SIG-M5 (cell line): ENCODE data around the gene OR11H7.
"Not testable (repeated sequence)": the region's sequence is repeated elsewhere in the genome, so short reads cannot be mapped to it uniquely, and the experiment has no call there.

ENCODE experiments used
- DNase-seq: peaks from one replicate; lab custom pipeline; 2025; lab: John Stamatoyannopoulos, UW

The OR11H7 gene

DNA sequence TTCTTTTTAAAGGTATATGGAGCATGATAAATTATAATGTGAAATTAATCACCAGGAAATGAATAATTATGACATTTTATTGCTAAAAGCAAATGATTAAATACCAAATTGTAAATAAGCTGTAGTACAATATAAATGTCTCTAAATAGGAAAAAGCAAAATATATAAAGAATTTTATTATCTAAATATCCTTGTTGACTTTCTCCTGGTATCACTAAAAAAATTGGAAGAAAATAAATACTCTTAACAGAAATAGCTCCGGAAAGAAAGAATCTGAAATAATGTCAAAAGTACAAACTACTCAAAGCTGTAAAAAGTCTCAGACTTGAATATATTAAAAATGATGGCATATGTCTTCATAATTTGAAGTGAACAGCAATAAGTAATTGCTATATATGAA, at the start of gene OR11H7:
TSS of gene OR11H7 (plus strand) at position 301 of the 400 bp plus-strand sequence.
- no peak for DNase-seq

GRCh38 chr14:20179218-20179617, 49.6 kb upstream of the OR11H7 start:
- DNase-seq, result no peak

- no peak for DNase-seq
Measured at GRCh38 chr14:20179880-20180279, 48.9 kb upstream of the OR11H7 start.

- no peak for DNase-seq
Measured at GRCh38 chr14:20180486-20180885, 48.3 kb upstream of the OR11H7 start.

DNA sequence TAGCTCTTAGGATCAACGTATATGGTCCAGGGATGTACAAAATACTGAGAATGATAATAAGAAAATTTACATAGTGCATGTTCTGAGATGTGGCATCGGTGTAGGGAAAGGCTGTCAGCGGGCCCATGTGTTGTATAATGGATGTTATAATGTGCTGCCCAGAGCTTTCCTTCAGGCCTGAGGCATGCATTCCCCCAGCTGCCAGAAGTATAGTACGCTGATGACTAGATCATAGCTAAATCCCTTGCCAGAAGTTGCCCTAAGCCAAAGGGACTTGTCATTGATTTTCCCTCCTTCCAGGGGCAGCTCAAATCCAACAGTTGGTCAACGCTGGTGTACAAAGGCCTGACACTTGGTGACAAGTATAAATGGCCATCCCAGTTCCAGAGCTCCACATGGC, 44.6 kb upstream of the OR11H7 start:
- no peak for DNase-seq

DNA sequence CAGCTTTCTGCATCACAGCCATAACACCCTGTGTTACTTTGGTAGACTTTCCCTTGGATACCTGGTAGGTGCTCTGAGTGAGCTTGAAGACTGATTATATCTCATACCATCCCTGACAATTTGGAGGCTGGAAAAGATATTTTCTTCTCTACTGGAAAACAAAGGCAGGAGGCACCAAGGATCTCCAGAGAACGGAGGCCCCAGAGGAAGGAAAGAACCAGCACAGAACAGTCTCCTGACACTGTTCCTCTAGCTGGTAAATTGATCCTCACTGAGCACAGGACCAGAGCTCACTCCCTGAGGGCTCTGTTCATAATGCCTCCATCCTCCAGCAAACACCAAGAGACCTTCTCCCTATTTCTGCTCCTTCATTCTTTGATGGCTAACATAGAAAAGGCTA, 38.2 kb upstream of the OR11H7 start, which contains the start of gene OR11G2:
TSS of gene OR11G2 (plus strand) at position 301 of the 400 bp plus-strand sequence. CDS start 6,542 bp downstream, outside the sequence.
- no peak for DNase-seq

DNA sequence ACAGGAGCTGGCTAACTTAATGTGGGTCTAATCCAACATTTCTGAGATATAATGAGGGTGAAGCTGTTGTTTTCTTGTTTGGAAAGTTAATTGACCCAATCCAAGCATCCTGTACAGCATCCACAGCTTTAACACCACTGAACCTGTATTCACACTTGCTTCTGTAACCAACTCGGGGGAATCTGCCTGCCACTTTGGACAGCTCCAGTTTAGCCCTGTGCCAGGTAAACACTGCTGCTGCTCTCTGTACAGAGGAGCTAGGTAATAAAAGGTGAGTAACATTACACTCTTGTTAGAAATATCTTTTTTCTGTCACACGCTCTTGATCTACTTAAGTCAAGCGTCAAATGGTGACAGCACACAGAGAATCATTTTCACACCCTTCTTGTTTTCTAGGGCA, 37.4 kb upstream of the OR11H7 start:
- no peak for DNase-seq

GRCh38 chr14:20194101-20194500, 34.7 kb upstream of the OR11H7 start:
- DNase-seq, result no peak

DNA sequence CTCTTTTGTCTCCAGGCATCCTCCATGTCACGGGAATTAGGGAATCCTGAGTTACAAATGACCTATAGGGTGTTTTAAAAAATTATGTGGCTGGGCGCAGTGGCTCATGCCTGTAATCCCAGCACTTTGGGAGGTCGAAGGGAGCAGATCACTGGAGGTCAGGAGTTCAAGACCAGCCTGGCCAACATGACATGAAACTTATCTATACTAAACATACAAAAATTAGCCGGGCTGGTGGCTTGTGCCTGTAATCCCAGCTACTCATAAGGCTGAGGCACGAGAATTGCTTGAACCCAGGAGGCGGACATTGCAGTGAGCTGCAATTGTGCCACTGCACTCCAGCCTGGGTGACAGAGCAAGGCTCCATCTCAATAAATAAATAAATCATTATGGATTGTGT, 33.6 kb upstream of the OR11H7 start:
- not testable (repeated sequence) for DNase-seq

DNA sequence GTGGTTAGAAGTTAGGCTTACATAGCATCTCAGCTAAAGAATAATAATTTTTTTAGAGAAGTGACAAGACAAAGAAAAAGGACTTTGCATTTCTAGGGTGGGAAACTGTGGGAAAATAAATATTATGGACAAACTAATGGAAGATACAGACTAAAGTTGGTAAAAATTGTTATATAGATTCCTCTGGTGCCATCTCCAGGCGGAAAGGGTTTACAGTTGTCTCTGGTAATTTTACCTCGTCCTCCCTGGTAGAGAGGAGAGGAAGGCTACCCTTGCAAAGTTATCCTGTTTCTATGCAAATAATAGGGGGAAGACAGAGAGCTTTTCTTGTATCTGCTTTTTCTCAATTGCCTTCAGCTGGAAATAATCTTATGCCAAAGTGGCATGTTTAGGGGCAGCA, 32.9 kb upstream of the OR11H7 start:
- DNase-seq, result no peak

GRCh38 chr14:20197459-20197858, 31.3 kb upstream of the OR11H7 start:
- no peak for DNase-seq

GRCh38 chr14:20198991-20199390, 29.8 kb upstream of the OR11H7 start:
- no peak for DNase-seq

- DNase-seq, result no peak
Measured at GRCh38 chr14:20204721-20205120, 24.1 kb upstream of the OR11H7 start.

- no peak for DNase-seq
Measured at GRCh38 chr14:20209595-20209994, 19.2 kb upstream of the OR11H7 start.

- DNase-seq, result not testable (repeated sequence)
Measured at GRCh38 chr14:20212406-20212805, 16.4 kb upstream of the OR11H7 start.

GRCh38 chr14:20215196-20215595, 13.6 kb upstream of the OR11H7 start:
- DNase-seq, result no peak

DNA sequence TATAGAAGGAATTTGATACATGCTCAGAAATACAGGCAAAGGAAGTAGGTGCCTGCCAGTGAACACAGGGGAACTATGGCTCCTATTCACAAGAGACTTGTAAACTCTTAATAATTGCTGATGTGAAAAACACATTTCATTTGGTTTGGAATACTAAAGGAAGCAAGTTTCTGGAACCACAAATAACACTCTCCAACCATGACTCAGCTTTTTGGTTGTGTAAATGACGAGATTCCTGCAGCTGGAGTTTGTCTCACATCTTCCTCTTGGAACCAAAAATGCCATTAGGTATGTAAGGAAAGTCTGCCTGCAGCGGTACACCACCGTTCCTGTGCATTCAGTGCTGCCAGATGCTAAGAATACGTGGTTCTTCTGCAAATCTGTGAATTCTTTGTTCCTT, 9.7 kb upstream of the OR11H7 start:
- no peak for DNase-seq

DNA sequence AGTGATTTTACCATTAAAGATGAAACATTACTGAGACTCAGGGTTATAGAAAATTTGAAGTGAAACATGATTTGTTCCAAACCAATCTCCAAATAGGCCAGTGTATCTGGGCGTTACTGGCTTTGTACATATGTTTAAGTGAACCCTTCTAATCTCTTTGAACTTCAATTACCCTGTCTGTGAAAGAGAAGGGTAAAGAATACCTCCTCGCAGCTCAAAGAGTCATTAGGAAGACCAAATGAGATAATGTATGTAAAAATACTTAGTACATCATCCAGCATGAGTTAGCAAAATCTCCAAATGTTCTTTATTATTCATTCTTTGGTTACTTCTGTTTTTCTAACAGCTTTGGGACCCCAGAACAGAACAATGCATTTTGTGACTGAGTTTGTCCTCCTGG, 5.4 kb upstream of the OR11H7 start, which contains the start of gene OR11H6:
TSS of gene OR11H6 (plus strand) at position 301 of the 400 bp plus-strand sequence. CDS start at position 301, 0 bp downstream.
- DNase-seq, result no peak

DNA sequence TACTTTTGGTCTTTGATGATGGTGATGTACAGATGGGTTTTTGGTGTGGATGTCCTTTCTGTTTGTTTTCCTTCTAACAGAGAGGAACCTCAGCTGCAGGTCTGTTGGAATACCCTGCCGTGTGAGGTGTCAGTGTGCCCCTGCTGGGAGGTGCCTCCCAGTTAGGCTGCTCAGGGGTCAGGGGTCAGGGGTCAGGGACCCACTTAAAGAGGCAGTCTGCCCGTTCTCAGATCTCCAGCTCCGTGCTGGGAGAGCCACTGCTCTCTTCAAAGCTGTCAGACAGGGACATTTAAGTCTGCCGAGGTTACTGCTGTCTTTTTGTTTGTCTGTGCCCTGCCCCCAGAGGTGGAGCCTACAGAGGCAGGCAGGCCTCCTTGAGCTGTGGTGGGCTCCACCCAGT, 6.6 kb downstream of the OR11H7 start:
- DNase-seq, result not testable (repeated sequence)

DNA sequence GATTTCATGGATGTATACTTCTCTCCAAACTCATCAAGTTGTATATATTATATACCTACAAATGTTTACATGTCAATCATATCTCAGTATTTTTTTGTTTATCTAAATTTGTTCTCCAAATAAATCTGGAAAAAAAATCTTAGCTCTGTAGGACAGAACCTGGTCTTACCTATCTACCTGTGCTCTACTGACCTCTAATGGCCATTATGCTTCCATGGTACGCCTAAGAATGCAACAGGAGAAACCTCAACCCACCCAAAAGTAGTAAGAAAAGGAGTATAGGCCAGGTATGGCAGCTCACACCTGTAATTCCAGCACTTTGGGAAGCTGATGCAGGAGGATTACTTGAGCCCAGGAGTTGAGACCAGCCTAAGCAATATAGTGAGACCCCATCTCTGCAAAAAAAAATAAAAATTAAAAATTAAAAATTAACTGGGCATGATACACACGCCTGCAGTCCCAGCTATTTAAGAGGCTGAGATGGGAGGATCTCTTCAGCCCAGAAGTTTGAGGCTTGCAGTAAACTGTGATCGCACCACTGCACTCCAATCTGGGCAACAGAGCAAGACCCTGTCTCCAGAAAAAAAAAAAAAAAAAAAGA, 19.0 kb downstream of the OR11H7 start:
- DNase-seq, result no peak

DNA sequence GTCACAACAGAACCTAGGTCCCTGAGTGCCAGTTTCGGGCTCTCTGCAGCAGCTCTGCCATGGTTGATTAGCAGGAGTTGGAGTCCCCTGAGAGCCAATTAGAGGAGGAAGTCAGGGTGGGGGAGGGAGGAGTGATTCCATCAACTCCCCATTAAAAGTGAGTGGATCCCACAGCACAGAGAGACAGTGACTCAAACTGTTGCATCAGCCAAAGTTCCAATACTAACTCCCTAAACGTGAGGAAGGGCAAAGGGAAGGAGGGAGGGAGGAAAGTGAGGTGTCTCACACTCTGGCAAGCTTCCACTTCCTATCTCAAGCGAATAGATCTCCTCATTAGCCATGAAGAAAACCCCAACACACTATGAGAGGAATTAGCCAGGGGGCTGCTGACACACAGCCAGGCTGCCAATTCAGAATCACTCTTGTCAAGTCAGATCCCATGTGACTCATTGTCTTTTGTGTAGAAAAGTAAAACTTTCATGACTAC, 33.9 kb downstream of the OR11H7 start:
- no peak for DNase-seq

- not testable (repeated sequence) for DNase-seq
Measured at GRCh38 chr14:20264361-20264760, 35.6 kb downstream of the OR11H7 start.

DNA sequence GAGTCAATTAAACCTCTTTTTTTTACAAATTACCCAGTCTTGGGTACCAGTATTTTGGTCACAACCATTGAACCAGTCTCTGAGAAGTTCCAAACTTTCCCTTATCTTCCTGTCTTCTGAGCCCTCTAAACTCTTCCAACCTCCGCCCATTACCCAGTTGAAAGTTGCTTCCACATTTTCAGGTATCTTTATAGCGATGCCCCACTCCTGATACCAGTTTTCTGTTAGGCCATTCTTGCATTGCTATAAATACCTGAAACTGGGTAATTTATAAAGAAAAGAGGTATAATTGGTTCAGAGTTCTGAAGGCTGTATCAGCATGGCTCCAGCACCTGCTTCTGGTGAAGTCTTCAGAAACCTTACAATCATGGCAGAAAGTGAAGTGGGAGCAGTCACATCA, 45.3 kb downstream of the OR11H7 start:
- DNase-seq, result no peak

GRCh38 chr14:20277409-20277808, 48.6 kb downstream of the OR11H7 start:
- DNase-seq, result no peak
